C4-2B (cell line): Measurements from ENCODE around the gene NPY2R.

ENCODE experiments used
- CTCF ChIP-seq: fragments of 450-650 bp; conservative IDR thresholded peaks from 2 replicates; pipeline ENCODE4 v1.5.1; 2017; ENCODE audit warnings: mild to moderate bottlenecking
- ZFX ChIP-seq: fragments of 450-650 bp; IDR thresholded peaks from 2 replicates; pipeline ENCODE4 v1.6.1; 2017

DNA sequence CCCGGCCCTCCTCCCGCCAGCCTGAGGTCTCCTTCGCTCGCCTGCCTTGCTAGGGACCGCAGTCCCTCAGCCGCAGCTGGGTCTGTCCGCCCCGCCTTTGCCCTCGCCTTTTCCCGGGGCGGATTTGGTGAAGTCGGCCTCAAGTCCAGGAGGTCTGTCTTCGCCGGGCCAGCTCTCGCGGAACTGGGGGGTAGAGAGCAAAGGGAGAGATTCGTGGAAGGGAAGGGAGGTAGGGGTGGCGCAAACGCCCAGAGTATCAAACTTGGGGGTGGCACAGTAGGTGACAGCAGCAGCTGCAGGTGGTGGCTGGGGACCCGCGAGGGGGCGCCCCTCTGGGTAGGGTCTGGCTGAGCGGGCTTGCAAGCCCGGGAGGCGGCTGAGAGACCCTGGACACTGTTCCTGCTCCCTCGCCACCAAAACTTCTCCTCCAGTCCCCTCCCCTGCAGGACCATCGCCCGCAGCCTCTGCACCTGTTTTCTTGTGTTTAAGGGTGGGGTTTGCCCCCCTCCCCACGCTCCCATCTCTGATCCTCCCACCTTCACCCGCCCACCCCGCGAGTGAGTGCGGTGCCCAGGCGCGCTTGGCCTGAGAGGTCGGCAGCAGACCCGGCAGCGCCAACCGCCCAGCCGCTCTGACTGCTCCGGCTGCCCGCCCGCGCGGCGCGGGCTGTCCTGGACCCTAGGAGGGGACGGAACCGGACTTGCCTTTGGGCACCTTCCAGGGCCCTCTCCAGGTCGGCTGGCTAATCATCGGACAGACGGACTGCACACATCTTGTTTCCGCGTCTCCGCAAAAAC is at the start of gene NPY2R:
- TF ChIP-seq CTCF (no peak), ZFX (no peak)
